KOPT-K1 (cell line): ENCODE data around the gene CMC2.

Experiments
- H3K27ac ChIP-seq: fragments of 200-600 bp; sonication (generic); 2 replicates; pipeline ENCODE4 v1.5.1; 2016; ENCODE audit warnings: antibody characterized with exemption, mild to moderate bottlenecking, low read depth, low read length; ENCODE audit not compliant: poor library complexity, severe bottlenecking
- H3K36me3 ChIP-seq: fragments of 200-600 bp; sonication (generic); 2 replicates; pipeline ENCODE4 v1.5.1; 2017; ENCODE audit warnings: antibody characterized with exemption, mild to moderate bottlenecking, low read length, moderate library complexity; ENCODE audit not compliant: insufficient read depth
- H3K9me3 ChIP-seq: fragments of 200-600 bp; sonication (generic); 2 replicates; pipeline ENCODE4 v1.5.1; 2017; ENCODE audit warnings: antibody characterized with exemption, low read length, mild to moderate bottlenecking; ENCODE audit not compliant: insufficient read depth, poor library complexity, severe bottlenecking

Gene CMC2

GRCh38 chr16:80971819-80972218 is 34.9 kb downstream of the CMC2 start:
- no peak overlapping the region for H3K27ac ChIP-seq
- H3K9me3 ChIP-seq: no peaks in the 10 kb centered on the region
- peaks cover 54% of the 10 kb centered on the region for H3K36me3 ChIP-seq

- Histone ChIP-seq H3K9me3 (no peaks in the 10 kb centered on the region), H3K27ac (no peak overlapping the region), H3K36me3 (peaks cover 27% of the 10 kb centered on the region)
These were observed 37.6 kb downstream of the CMC2 start for GRCh38 chr16:80969114-80969484.

GRCh38 chr16:80968386-80969113 is 38.1 kb downstream of the CMC2 start:
- Histone ChIP-seq H3K9me3 (no peaks in the 10 kb centered on the region), H3K27ac (no peak overlapping the region)

GRCh38 chr16:80966617-80967016 is 40.1 kb downstream of the CMC2 start:
- Histone ChIP-seq H3K27ac (no peak overlapping the region), H3K9me3 (no peaks in the 10 kb centered on the region), H3K36me3 (peaks cover 11% of the 10 kb centered on the region; the same call in 1 of the 2 replicates)

More at GRCh38 chr16:80968386-80969113, 38.1 kb downstream of the CMC2 start:
- H3K36me3 ChIP-seq: peaks cover 22% of the 10 kb centered on the region

GRCh38 chr16:80964351-80964750 is 42.3 kb downstream of the CMC2 start:
- no peak overlapping the region for H3K27ac ChIP-seq
- H3K36me3 ChIP-seq: peaks cover under 1% of the 10 kb centered on the region; the same call in 1 of the 2 replicates
- H3K9me3 ChIP-seq: peaks cover 18% of the 10 kb centered on the region

- H3K9me3 ChIP-seq: peaks cover 31% of the 10 kb centered on the region
- no peaks in the 10 kb centered on the region for H3K36me3 ChIP-seq
- no peak overlapping the region for H3K27ac ChIP-seq
These were observed 43.8 kb downstream of the CMC2 start for GRCh38 chr16:80962879-80963278.

- Histone ChIP-seq H3K9me3 (peaks cover 46% of the 10 kb centered on the region), H3K36me3 (no peaks in the 10 kb centered on the region), H3K27ac (no peak overlapping the region)
These were observed 48.4 kb downstream of the CMC2 start for GRCh38 chr16:80958284-80958683.

- Histone ChIP-seq H3K36me3 (no peaks in the 10 kb centered on the region), H3K9me3 (peaks cover 32% of the 10 kb centered on the region), H3K27ac (no peak overlapping the region)
These were observed 51.7 kb downstream of the CMC2 start for GRCh38 chr16:80954985-80955384.

GRCh38 chr16:80948886-80949493 is 57.7 kb downstream of the CMC2 start:
- no peaks in the 10 kb centered on the region for H3K9me3 ChIP-seq
- H3K27ac ChIP-seq: no peak overlapping the region
- no peaks in the 10 kb centered on the region for H3K36me3 ChIP-seq

GRCh38 chr16:80947708-80948625 is 58.7 kb downstream of the CMC2 start:
- Histone ChIP-seq H3K9me3 (no peaks in the 10 kb centered on the region), H3K27ac (no peak overlapping the region), H3K36me3 (no peaks in the 10 kb centered on the region)

GRCh38 chr16:80947239-80947638 is 59.4 kb downstream of the CMC2 start:
- H3K36me3 ChIP-seq: no peaks in the 10 kb centered on the region
- no peak overlapping the region for H3K27ac ChIP-seq
- H3K9me3 ChIP-seq: no peaks in the 10 kb centered on the region

GRCh38 chr16:80946481-80946880 is 60.2 kb downstream of the CMC2 start:
- Histone ChIP-seq H3K36me3 (no peaks in the 10 kb centered on the region), H3K27ac (no peak overlapping the region), H3K9me3 (no peaks in the 10 kb centered on the region)

- Histone ChIP-seq H3K9me3 (no peaks in the 10 kb centered on the region), H3K36me3 (no peaks in the 10 kb centered on the region), H3K27ac (no peak overlapping the region)
These were observed 66.4 kb downstream of the CMC2 start for GRCh38 chr16:80940069-80940856.

GRCh38 chr16:80938879-80939260 is 67.8 kb downstream of the CMC2 start:
- no peaks in the 10 kb centered on the region for H3K36me3 ChIP-seq
- H3K27ac ChIP-seq: no peak overlapping the region
- no peaks in the 10 kb centered on the region for H3K9me3 ChIP-seq
